ENCODE results near the gene SPON2.

GRCh38 chr4:1139860-1140259 is 32.5 kb downstream of the SPON2 start:
- no peak for TF ChIP-seq ARNTL (CRISPR knock-in tag; IDR thresholded peaks at IDR 0.05; ENCODE audit: borderline replicate concordance, low read depth)
- TF ChIP-seq ISL1 (CRISPR knock-in tag; IDR thresholded peaks at IDR 0.05), result no peak
- no peak for TF ChIP-seq PATZ1 (CRISPR knock-in tag; IDR thresholded peaks at IDR 0.05; ENCODE audit: borderline replicate concordance)
- TF ChIP-seq ZFP30 (CRISPR knock-in tag; IDR thresholded peaks at IDR 0.05), result no peak
- TF ChIP-seq RARB (CRISPR knock-in tag; IDR thresholded peaks at IDR 0.05), result no peak
- no peak for TF ChIP-seq TOX (CRISPR knock-in tag; IDR thresholded peaks at IDR 0.05; ENCODE audit: borderline replicate concordance)
- no peak for TF ChIP-seq GLIS3 (CRISPR knock-in tag; IDR thresholded peaks at IDR 0.05)
- no peak for TF ChIP-seq CSDC2 (CRISPR knock-in tag; IDR thresholded peaks at IDR 0.05)
- TF ChIP-seq SNAI2 (CRISPR knock-in tag; IDR thresholded peaks at IDR 0.05), result no peak
